Measurements from ENCODE around the gene TAS2R41.
"Not testable (repeated sequence)": the region's sequence is repeated elsewhere in the genome, so short reads cannot be mapped to it uniquely, and the experiment has no call there.

Gene TAS2R41

GRCh38 chr7:143456992-143457793 lies 20.5 kb upstream of the TAS2R41 start:
- DNase-seq = no peak

DNA sequence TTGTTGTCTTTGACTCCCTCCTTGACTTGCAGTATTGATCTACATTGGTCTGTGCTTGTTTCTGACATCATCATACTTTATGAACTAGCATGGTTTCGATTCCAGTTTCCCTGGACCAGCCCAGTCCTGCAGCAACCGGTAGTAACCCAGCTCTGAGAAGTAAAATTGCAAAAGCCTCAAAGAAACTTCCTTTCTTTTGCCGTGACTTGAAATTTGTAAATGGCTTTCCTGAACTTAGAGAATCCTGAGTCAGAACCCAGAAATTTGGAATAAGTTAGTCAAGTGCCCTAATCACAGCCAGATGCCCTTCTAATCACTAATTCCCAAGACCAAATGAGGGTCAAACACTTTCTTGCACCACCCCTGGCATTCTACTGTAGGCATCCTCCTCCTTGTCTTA lies 19.4 kb upstream of the TAS2R41 start:
- no peak for DNase-seq

DNA sequence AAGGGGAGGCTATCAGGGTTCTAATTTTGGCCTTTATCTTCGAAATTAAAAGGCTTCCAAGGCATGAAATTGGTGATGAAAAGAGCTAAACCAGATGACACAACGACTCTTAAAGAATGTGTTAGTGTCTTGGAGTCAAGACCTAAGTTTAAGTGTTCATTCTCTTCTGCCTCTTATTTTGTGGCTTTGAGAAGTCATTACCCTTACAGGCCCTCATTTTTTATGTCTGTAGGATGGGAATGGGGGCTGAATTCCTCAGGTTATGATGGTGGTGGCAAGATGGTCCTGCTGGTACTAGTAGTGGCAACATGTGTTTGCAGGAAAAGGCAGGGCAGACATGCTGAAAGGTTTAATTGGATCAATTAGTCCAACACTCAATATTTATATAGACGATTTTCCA lies 19.0 kb upstream of the TAS2R41 start:
- no peak for DNase-seq

DNA sequence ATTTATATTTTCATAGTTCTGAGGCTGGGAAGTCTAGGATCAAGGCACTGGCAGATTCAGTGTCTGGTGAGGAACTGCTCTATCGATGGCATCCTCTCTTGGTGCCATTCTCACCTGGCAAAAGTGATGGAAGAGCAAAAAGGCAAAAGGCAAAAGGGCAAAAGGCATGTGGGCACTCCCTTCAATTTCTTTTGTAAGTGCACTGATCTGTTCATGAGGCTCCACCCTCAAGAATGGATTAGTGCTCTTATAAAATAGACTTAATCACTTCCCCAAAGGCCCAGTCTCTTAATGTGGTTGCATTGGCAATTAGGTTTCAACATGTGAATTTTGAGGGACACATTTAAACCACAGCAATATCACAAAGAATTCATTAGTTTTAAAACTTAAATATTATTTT lies 18.3 kb upstream of the TAS2R41 start:
- DNase-seq = no peak

DNA sequence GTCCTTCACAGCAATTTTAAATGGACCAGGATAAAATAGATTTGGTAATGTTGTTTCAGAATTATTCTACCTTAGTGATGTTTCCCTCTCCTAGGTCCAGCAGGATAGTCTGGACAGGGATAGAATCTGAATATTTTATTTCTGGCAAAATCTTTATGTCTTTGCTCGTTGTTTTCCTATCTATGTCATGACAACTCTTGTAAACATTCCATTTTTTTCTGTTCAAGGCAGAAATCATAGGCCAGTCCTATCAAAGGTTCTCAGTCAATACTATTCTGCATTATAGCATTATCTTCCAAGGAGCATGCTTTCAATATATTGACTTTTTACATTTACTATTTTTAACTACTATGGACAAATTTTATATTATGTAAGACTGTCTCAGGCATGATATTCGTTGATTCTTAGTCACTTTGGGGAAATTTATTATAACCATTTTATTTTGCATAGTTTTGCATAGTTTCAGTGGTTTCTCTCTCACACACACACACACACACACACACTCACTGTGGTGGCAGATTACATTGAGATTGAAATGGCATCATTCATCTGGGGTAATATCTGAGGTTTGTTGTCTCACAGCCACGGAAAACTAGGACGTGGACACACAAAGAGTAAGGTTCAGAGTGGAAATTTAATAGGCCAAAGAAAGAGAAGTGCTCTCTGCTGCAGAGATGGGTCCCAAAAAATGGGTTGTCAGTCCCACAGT lies 17.2 kb upstream of the TAS2R41 start:
- DNase-seq = no peak

DNA sequence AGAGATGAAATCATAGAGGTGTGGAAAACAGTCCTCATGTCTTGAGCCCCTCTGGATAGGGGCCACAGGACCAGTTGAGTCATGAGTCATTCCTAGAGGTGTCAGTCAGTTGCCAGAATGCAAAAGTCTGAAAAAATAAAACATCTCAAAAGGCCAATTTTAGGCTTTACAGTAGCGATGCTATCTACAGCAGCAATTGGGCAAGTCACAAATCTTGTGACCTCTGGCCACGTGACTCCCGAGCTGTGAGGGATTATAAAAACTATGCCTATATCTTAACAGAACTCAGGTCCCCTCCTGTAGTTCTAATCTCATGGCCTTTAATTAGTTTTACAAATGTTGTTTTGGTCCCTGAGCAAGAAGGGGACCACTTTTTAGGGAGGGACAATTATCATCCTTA lies 15.6 kb upstream of the TAS2R41 start:
- no peak for DNase-seq

DNA sequence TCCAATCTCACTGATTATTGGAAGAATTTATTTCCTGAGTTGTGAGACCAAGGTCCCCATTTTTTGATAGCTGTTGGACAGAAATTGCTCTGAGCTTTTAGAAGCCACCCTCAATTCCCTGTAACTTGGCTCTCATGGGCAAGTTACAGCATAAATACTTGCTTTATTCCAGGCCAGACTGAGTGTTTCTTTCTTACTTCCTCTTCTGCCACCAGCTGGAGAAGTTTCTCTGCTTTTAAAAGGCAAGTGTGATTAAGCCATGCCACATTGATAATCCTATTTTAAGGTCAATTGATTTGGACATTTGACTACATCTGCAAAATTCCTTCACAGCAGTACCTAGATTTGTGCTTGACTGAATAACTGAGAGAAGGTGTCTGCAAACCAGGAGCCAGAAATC lies 14.1 kb upstream of the TAS2R41 start:
- no peak for DNase-seq

DNA sequence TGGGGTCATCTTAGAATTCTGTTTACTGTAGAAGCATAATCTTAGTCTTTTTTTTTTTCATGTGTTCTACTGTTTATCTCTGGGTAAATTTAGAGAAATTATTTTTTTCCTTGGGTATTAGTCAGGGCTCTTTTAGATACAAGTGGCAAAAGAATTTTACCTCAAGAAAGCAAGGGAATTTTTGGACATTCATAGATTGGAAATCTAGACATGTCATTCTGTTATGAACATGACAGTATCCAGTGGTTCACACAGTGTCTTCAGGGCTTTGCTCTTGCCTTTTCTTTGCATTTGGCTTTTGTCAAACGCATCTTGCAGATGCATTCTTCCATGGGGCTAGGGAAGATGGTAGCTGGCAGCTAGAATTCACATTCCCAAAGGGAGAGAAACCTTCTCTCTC lies 13.7 kb upstream of the TAS2R41 start:
- no peak for DNase-seq

DNA sequence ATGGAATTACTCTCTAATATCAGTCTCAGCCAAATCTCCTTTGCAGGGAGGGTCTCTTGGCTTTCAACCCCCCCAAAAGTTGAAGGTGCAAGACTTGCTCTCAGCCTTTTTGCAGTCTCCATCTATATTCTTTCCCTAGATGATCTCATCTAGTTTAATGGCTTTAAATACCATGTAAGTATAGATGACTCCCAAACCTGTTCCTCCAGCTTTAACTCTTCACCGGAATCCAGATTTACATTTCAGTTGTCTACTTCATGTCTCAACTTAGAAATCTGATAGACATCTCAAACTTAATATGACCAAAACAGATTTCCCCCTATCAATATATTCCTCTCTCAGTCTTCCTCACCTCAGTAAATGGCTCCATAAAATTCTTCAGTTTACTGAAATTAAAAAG lies 9.9 kb upstream of the TAS2R41 start:
- DNase-seq = no peak

DNA sequence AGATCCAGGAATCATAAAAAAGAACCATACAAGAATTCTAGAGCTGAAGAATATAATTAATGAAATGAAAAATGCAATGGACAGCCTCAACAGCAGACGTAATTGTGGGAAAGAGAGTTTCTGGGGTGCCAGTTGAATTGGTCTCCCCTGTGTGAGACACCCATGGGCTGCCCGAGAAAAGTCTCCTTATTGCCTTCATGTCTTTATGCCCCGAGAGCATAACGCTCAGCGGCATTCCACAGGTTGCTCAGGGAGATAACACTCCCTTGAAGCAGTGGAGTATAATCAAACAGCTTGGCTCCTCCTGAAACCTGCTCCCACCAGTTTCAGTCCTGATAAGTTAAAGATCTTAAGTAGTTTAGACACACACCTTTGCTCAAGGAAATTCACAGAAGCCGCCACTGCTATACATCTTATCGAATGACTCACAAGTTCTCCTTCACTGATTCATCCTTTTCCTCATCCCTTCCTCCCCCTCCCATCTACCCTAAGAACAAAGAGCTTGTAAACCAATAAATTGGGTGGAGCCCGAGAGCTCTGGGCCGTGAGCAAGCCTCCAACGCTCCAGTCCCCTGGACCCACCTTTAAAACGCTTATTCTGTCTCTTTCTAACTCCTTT lies 5.5 kb upstream of the TAS2R41 start:
- not testable (repeated sequence) for DNase-seq

DNA sequence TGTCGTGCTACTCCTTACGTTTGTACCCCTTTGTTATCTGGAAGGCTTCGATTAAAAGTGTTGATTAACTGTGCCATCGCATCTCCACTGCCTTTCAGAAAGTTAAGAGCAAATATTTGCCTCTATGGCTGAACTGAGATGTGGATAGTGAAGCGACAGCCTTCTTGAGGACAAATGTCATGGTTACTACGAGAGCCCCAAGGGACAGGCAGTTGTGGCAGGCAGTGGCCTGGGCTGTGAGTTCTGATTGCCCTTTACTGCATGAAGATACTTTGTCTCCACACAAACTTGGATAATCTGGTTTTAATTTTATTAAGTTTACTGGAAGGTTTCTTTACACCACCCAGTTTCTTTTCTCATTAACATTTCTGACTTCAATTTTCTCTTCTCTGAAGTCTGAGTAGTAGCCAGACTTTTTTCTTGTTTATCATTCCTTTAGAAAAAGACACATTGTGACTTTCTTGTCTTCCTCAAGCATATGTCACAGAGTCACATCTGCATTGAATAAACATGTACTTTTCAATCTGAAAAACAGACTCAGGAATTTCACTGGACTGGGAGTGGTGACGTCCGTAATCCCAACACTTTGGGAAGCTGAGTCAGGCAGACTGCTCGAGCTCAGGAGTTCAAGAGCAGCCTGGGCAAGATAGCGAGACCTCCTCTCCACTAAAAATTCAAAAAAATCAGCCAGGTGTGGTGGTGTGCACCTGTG lies 1.5 kb downstream of the TAS2R41 start:
- no peak for DNase-seq

GRCh38 chr7:143480501-143480900 lies 2.8 kb downstream of the TAS2R41 start:
- DNase-seq = no peak

DNA sequence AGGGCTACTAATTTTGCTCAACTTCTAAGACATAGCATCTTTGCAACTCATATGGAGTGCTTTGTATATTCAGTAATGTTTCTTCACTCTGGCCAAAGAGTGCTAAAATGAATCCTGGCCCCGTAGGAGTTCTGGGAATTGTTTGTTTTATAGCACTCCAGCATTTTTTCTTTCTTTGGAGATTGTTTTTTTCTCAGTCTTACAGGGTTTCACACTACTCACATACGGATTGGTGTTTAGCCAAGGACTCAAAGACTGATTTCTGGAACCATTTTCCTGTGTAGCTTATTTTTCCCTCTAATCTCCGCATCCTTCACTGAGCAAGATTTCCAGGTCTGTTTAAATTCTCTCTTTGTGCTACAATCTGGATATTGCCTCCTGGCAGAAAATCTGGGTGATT lies 6.4 kb downstream of the TAS2R41 start:
- DNase-seq = no peak

DNA sequence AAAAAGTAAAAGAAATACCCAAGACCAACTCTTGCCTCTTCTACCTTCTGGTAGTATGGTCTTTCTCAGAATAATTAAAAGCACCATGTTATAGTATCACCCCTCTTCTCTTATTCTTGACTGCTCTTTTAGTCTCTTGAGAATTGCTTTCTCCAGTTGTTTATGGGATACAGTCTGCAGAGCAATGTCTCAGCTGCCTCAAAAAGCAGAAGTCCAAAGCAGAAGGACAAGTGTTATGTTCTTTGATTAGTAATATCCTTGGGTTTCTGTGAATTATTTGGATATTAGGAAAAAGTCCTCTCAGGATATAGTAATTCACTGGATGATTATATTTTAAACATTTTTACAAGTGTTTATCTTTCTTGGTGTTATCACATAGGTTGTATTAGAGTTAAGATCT lies 7.4 kb downstream of the TAS2R41 start:
- DNase-seq = no peak

- DNase-seq = no peak
These were observed 7.8 kb downstream of the TAS2R41 start for GRCh38 chr7:143485500-143485899.

- DNase-seq = not testable (repeated sequence)
These were observed 8.6 kb downstream of the TAS2R41 start for GRCh38 chr7:143486266-143486665.

- DNase-seq = no peak
These were observed 9.4 kb downstream of the TAS2R41 start for GRCh38 chr7:143487061-143487460.

DNA sequence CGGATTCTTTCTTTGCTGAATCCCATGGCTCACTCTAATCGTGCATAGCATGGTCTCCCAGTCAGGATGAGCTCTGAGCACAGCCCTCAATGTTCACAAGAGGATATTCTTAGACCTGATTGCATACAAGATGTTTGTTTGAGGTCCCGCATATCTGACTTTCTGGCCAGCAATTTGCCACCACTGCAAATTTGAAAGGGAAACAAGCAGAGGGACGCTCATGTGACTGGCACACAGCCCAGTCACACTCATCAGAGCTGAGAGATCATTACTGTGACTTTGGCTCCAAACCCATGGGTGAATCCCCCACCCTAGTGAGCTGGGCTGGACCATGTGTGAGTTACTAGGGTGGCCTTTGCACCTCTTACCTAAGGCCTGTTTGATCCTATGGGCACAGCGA lies 9.9 kb downstream of the TAS2R41 start:
- DNase-seq = no peak

- DNase-seq = no peak
These were observed 13.1 kb downstream of the TAS2R41 start for GRCh38 chr7:143490717-143491306.

GRCh38 chr7:143492043-143492471 lies 14.4 kb downstream of the TAS2R41 start:
- DNase-seq = no peak

DNA sequence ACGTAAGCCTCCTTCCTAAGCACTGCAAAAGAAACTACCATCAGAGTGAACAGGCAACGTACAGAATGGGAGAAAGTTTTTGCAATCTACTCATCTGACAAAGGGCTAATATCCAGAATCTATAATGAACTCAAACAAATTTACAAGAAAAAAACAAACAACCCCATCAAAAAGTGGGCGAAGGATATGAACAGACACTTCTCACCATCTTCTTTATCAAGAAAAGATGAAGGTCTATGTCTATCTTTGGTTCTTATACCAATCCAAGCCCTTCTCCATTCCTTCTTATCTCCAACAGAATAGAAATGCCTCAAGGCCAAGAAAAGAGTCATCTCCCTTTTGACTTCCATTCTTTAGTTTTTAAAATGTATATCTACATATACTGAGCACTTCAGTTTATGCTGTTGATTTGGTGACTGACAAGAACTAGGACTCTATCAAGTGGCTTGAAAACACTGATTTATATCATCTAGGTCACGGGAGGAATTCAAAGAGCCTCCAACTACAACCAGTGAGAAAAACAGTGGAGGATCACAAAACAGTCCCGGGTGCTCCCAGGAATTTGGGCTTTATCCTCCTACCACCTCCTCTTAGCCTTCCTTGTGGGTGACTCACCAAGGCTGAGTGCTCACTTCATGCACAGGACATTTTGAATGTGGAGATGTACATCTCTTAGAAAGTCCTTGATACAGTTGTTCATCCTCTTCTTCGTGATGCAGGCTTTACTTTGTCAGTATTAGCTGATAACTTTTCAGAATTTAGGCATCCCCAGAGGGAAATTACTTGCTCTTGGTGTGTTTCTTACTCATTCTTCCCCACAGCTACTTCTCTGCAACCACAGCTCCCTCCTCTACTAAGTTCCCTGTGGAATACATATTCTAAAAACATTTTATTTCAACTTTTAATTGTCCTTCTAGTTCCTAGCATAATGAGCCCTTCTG lies 15.4 kb downstream of the TAS2R41 start:
- no peak for DNase-seq

DNA sequence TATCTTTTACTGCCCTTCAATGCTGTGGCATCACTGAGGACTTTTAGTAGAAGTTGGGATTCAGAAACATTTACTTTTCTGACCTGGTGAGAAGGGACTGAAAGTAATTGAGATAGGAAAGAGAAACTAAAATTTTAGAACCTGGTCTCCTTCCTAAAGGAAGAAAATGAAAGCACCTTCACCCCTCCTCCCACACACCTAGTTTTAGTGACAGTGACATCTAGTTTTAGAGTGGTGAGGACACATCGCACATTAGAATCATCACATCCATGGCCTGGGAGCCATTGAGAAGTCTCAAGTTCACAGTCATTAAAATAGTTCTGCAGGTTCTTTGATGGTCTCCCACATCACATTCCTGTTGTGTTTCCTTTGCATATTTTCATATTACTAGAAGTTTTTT lies 16.1 kb downstream of the TAS2R41 start:
- no peak for DNase-seq

Measured in activated CD8-positive, alpha-beta memory T cell treated with anti-CD3 and anti-CD28 coated beads, Interleukin-2, amount 50 U/mL, for 4 hours (primary cell).